ENCODE measurements around the gene TNFSF13B. TPM values are rescaled to one million over a fixed set of nuclear protein-coding genes. Genes with fewer than 3 reads are reported as not detected.

Gene TNFSF13B
- total and polyA plus RNA-seq, 2 donors (not counting 1 experiment from before 2014, with no cell fraction given): 1.8 to 4.8 TPM

- DNase-seq (ENCODE audit: low read depth in 2 of 2): peak in 1 of 2 donors; percentile 41
- Histone ChIP-seq H2AFZ (ENCODE audit: low read length) (no peak overlapping the region), H4K20me1 (ENCODE audit: control insufficient read depth, extremely low read depth, insufficient read depth, low read length) (no peaks in the 10 kb centered on the region)
Observed at GRCh38 chr13:108302279-108302678, 32.8 kb downstream of the TNFSF13B start.

DNA sequence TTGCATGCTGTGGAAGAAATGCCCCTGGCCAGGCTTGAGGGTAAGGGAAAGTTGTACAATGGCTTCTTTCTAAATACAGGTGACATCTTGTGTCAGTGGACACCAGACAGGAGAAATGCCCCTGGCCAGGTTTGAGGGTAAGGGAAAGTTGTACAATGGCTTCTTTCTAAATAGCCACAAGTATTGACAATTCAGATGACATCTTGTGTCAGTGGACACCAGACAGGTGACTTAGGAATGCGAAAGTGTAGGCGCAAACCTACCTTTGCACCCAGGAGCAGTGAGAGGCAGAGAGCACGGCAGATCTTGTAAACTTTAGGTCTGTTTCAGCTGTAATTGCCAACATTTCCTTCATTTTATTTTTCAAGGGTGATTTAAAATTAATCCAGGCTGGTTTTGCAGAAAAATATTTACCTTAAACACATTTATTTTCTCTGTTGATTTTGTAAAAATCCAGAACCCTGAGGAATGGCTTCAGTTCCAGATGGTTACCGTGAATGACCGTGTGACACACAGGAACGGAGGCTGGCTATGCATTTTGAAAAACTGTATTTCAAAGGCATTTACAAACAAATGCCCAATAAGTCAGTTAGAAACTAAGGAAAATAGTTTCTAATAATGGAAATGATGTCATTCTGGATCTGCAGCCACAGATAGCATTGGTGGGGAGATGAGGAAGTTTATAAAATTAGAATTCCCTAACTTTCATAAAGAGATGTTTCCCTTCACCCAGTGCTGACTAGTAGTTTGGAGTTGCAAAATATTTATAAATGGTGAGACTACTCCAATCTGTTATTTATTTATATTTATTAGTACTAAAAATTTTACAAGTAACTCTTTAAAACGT is 34.9 kb downstream of the TNFSF13B start:
- no peak for DNase-seq (ENCODE audit: low read depth in 2 of 2)
- H3K4me1 ChIP-seq (ENCODE audit: control insufficient read depth, extremely low read depth, insufficient read depth, low read length): no peaks in the 10 kb centered on the region
- H3K9me3 ChIP-seq (ENCODE audit: control insufficient read depth, insufficient read depth, low read depth, low read length): no peaks in the 10 kb centered on the region
- TF ChIP-seq EZH2 (IDR thresholded peaks at IDR 0.05; ENCODE audit: low read length, missing control alignments): no peak
- TF ChIP-seq, protein P1, sequence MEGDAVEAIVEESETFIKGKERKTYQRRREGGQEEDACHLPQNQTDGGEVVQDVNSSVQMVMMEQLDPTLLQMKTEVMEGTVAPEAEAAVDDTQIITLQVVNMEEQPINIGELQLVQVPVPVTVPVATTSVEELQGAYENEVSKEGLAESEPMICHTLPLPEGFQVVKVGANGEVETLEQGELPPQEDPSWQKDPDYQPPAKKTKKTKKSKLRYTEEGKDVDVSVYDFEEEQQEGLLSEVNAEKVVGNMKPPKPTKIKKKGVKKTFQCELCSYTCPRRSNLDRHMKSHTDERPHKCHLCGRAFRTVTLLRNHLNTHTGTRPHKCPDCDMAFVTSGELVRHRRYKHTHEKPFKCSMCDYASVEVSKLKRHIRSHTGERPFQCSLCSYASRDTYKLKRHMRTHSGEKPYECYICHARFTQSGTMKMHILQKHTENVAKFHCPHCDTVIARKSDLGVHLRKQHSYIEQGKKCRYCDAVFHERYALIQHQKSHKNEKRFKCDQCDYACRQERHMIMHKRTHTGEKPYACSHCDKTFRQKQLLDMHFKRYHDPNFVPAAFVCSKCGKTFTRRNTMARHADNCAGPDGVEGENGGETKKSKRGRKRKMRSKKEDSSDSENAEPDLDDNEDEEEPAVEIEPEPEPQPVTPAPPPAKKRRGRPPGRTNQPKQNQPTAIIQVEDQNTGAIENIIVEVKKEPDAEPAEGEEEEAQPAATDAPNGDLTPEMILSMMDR (conservative IDR thresholded peaks at IDR 0.05 in 1 of 2, IDR thresholded peaks at IDR 0.05 in 1 of 2; ENCODE audit: low read depth in 1 of 2, low read length in 2 of 2): no peak
- H3K27me3 ChIP-seq (ENCODE audit: control insufficient read depth, insufficient read depth, low read length): no peaks in the 10 kb centered on the region
- no peak overlapping the region for H3K4me3 ChIP-seq (replicated peaks in 1 of 4; ENCODE audit: control extremely low read depth in 1 of 4, insufficient read depth in 1 of 4, low read depth in 3 of 4, low read length in 4 of 4)
- H2AFZ ChIP-seq (ENCODE audit: low read length): no peak overlapping the region
- H4K20me1 ChIP-seq (ENCODE audit: control insufficient read depth, extremely low read depth, insufficient read depth, low read length): no peaks in the 10 kb centered on the region
- no peak overlapping the region for H3K4me2 ChIP-seq (ENCODE audit: extremely low read depth, insufficient read depth, low read length)
- H3K27ac ChIP-seq (ENCODE audit: insufficient read depth, low read length): no peak overlapping the region
- no peak overlapping the region for H3K9ac ChIP-seq (ENCODE audit: insufficient read depth, low read length)
- no peaks in the 10 kb centered on the region for H3K36me3 ChIP-seq (ENCODE audit: control insufficient read depth, insufficient read depth, low read length)
- H3K79me2 ChIP-seq (ENCODE audit: control insufficient read depth, insufficient read depth, low read length): no peaks in the 10 kb centered on the region

More at GRCh38 chr13:108302279-108302678, 32.8 kb downstream of the TNFSF13B start:
- TF ChIP-seq EZH2 (IDR thresholded peaks at IDR 0.05; ENCODE audit: low read length, missing control alignments): no peak
- TF ChIP-seq, protein P1 (conservative IDR thresholded peaks at IDR 0.05 in 1 of 2, IDR thresholded peaks at IDR 0.05 in 1 of 2; ENCODE audit: low read depth in 1 of 2, low read length in 2 of 2): no peak
- Histone ChIP-seq H3K9me3 (ENCODE audit: control insufficient read depth, insufficient read depth, low read depth, low read length) (no peaks in the 10 kb centered on the region), H3K4me2 (ENCODE audit: extremely low read depth, insufficient read depth, low read length) (no peak overlapping the region), H3K4me1 (ENCODE audit: control insufficient read depth, extremely low read depth, insufficient read depth, low read length) (no peaks in the 10 kb centered on the region), H3K36me3 (ENCODE audit: control insufficient read depth, insufficient read depth, low read length) (no peaks in the 10 kb centered on the region), H3K79me2 (ENCODE audit: control insufficient read depth, insufficient read depth, low read length) (no peaks in the 10 kb centered on the region), H3K27me3 (ENCODE audit: control insufficient read depth, insufficient read depth, low read length) (no peaks in the 10 kb centered on the region), H3K4me3 (replicated peaks in 1 of 4; ENCODE audit: control extremely low read depth in 1 of 4, insufficient read depth in 1 of 4, low read depth in 3 of 4, low read length in 4 of 4) (no peak overlapping the region), H3K9ac (ENCODE audit: insufficient read depth, low read length) (no peak overlapping the region), H3K27ac (ENCODE audit: insufficient read depth, low read length) (no peak overlapping the region)

GRCh38 chr13:108305655-108306054 is 36.1 kb downstream of the TNFSF13B start:
- Histone ChIP-seq H3K4me3 (replicated peaks in 1 of 4; ENCODE audit: control extremely low read depth in 1 of 4, insufficient read depth in 1 of 4, low read depth in 3 of 4, low read length in 4 of 4) (no peak overlapping the region), H3K79me2 (ENCODE audit: control insufficient read depth, insufficient read depth, low read length) (no peaks in the 10 kb centered on the region), H3K27ac (ENCODE audit: insufficient read depth, low read length) (no peak overlapping the region), H3K4me1 (ENCODE audit: control insufficient read depth, extremely low read depth, insufficient read depth, low read length) (no peaks in the 10 kb centered on the region), H2AFZ (ENCODE audit: low read length) (no peak overlapping the region), H3K9me3 (ENCODE audit: control insufficient read depth, insufficient read depth, low read depth, low read length) (no peaks in the 10 kb centered on the region), H4K20me1 (ENCODE audit: control insufficient read depth, extremely low read depth, insufficient read depth, low read length) (no peaks in the 10 kb centered on the region), H3K9ac (ENCODE audit: insufficient read depth, low read length) (no peak overlapping the region), H3K4me2 (ENCODE audit: extremely low read depth, insufficient read depth, low read length) (no peak overlapping the region), H3K36me3 (ENCODE audit: control insufficient read depth, insufficient read depth, low read length) (no peaks in the 10 kb centered on the region), H3K27me3 (ENCODE audit: control insufficient read depth, insufficient read depth, low read length) (no peaks in the 10 kb centered on the region)
- no peak for DNase-seq (ENCODE audit: low read depth in 2 of 2)
- TF ChIP-seq, protein P1 (conservative IDR thresholded peaks at IDR 0.05 in 1 of 2, IDR thresholded peaks at IDR 0.05 in 1 of 2; ENCODE audit: low read depth in 1 of 2, low read length in 2 of 2): no peak
- TF ChIP-seq EZH2 (IDR thresholded peaks at IDR 0.05; ENCODE audit: low read length, missing control alignments): no peak
